Measurements from ENCODE around the gene ARHGEF19. TPM values are rescaled to one million over a fixed set of nuclear protein-coding genes. Genes with fewer than 3 reads are reported as not detected.

ARHGEF19 gene
- polyA plus RNA-seq, 1 experiment, result 6.7 TPM

- ChIA-PET POLR2A (no interaction called here), CTCF (interaction anchor here (0.5 to 1.4 kb wide), 3 partner anchors 120 to 170 kb away, joined by 3 read pairs; no protein-coding TSS in a partner anchor)
- Histone ChIP-seq H3K9me3 (ENCODE audit: control insufficient read depth, insufficient read depth, low read length) (no peaks in the 10 kb centered on the region; the same call in 1 of the 2 replicates), H3K27ac (ENCODE audit: low read depth, low read length) (no peak overlapping the region), H3K27me3 (ENCODE audit: control insufficient read depth, insufficient read depth, low read length) (no peaks in the 10 kb centered on the region), H3K4me3 (ENCODE audit: low read depth, low read length) (no peak overlapping the region)
- DNase-seq (ENCODE audit: low read depth, low spot score), result no peak
- TF ChIP-seq, protein P1, sequence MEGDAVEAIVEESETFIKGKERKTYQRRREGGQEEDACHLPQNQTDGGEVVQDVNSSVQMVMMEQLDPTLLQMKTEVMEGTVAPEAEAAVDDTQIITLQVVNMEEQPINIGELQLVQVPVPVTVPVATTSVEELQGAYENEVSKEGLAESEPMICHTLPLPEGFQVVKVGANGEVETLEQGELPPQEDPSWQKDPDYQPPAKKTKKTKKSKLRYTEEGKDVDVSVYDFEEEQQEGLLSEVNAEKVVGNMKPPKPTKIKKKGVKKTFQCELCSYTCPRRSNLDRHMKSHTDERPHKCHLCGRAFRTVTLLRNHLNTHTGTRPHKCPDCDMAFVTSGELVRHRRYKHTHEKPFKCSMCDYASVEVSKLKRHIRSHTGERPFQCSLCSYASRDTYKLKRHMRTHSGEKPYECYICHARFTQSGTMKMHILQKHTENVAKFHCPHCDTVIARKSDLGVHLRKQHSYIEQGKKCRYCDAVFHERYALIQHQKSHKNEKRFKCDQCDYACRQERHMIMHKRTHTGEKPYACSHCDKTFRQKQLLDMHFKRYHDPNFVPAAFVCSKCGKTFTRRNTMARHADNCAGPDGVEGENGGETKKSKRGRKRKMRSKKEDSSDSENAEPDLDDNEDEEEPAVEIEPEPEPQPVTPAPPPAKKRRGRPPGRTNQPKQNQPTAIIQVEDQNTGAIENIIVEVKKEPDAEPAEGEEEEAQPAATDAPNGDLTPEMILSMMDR (IDR thresholded peaks at IDR 0.05; ENCODE audit: low read depth, low read length), result no peak
Observed at GRCh38 chr1:16202281-16203210, 9.9 kb downstream of the ARHGEF19 start.

GRCh38 chr1:16199700-16200099 is 12.8 kb downstream of the ARHGEF19 start:
- no peak for DNase-seq (ENCODE audit: low read depth, low spot score)
- Histone ChIP-seq H3K9me3 (ENCODE audit: control insufficient read depth, insufficient read depth, low read length) (no peaks in the 10 kb centered on the region), H3K27me3 (ENCODE audit: control insufficient read depth, insufficient read depth, low read length) (no peaks in the 10 kb centered on the region), H3K27ac (ENCODE audit: low read depth, low read length) (no peak overlapping the region), H3K4me3 (ENCODE audit: low read depth, low read length) (no peak overlapping the region)
- TF ChIP-seq, protein P1 (IDR thresholded peaks at IDR 0.05; ENCODE audit: low read depth, low read length), result no peak
- POLR2A ChIA-PET, result interaction anchor here (1.0 kb wide), 1 partner anchor 38 kb away, joined by 3 read pairs; no protein-coding TSS in a partner anchor
- CTCF ChIA-PET, result interaction anchor here (0.6 to 0.7 kb wide), 2 partner anchors 10 to 121 kb away, joined by 3 to 7 read pairs; no protein-coding TSS in a partner anchor

- Histone ChIP-seq H3K27ac (ENCODE audit: low read depth, low read length) (no peak overlapping the region), H3K4me3 (ENCODE audit: low read depth, low read length) (no peak overlapping the region), H3K9me3 (ENCODE audit: control insufficient read depth, insufficient read depth, low read length) (no peaks in the 10 kb centered on the region), H3K27me3 (ENCODE audit: control insufficient read depth, insufficient read depth, low read length) (no peaks in the 10 kb centered on the region)
- CTCF ChIA-PET, result no interaction called here
- POLR2A ChIA-PET, result interaction anchor here (1.0 kb wide), 1 partner anchor 37 kb away, joined by 3 read pairs; no protein-coding TSS in a partner anchor
- TF ChIP-seq, protein P1 (IDR thresholded peaks at IDR 0.05; ENCODE audit: low read depth, low read length), result no peak
- DNase-seq (ENCODE audit: low read depth, low spot score), result no peak
Observed at GRCh38 chr1:16199157-16199501, 13.3 kb downstream of the ARHGEF19 start.

DNA sequence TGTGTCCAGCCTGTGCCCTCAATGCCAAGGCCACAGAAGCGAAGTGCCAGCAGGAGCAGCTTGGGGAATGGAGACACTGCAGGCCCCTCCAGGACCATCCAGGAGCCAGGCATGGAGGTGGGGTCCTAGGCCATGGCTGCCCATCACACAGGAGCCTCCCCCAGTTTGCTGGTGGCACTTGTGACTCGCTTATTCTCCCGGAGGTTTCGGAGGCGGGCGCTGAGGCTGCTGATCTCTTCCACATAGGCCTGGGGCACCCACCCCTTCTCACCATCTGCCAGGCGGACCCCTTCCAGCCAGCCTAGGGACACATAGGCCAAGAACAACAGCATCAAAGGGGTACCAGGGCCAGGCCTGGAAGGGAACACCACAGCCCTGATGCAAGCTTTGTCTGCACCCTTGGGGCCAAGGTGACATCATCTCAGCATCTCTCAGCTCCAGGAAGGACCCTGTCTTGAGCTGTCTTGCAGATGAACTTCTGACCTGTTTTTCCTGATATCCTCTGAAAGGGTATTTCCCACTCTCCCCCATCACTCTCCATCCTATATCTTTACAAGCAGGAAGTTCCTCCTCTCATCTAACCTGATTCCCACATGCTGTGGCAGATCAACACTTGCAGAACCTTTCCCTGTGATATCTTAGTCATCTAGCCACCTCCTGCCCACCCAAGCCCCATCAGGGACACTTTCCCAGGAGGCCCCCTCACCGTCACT is 13.9 kb downstream of the ARHGEF19 start:
- CTCF ChIA-PET, result no interaction called here
- Histone ChIP-seq H3K27ac (ENCODE audit: low read depth, low read length) (no peak overlapping the region), H3K9me3 (ENCODE audit: control insufficient read depth, insufficient read depth, low read length) (no peaks in the 10 kb centered on the region), H3K27me3 (ENCODE audit: control insufficient read depth, insufficient read depth, low read length) (no peaks in the 10 kb centered on the region), H3K4me3 (ENCODE audit: low read depth, low read length) (no peak overlapping the region)
- TF ChIP-seq, protein P1 (IDR thresholded peaks at IDR 0.05; ENCODE audit: low read depth, low read length), result no peak
- POLR2A ChIA-PET, result no interaction called here
- DNase-seq (ENCODE audit: low read depth, low spot score), result no peak
